Upper lobe of left lung (tissue), 4 donors: ENCODE results near the gene OR2W3.

Experiments used
- EP300 ChIP-seq, 4 donors: sonication (generic); formaldehyde crosslinking; IDR thresholded peaks; one replicate each; pipeline ENCODE4 v1.5.1; 2017; ENCODE audit warnings: antibody characterized with exemption in 4 of 4, control low read depth in 2 of 4
- POLR2A ChIP-seq, 4 donors: fragments of 450-650 bp; IDR thresholded peaks; one replicate each; pipeline ENCODE4 v1.5.1; 2016 to 2017; ENCODE audit warnings: antibody characterized with exemption in 4 of 4, mild to moderate bottlenecking in 2 of 4
- TF ChIP-seq, protein P1 (sequence below), 6 experiments: fragments of 450-650 bp in 4 of 6; fragments of 200-600 bp in 2 of 6; sonication (generic) in 2 of 6; IDR thresholded peaks; one replicate each; pipeline ENCODE4 v1.5.1; 2016 to 2019; ENCODE audit warnings: antibody characterized with exemption in 6 of 6

DNA sequence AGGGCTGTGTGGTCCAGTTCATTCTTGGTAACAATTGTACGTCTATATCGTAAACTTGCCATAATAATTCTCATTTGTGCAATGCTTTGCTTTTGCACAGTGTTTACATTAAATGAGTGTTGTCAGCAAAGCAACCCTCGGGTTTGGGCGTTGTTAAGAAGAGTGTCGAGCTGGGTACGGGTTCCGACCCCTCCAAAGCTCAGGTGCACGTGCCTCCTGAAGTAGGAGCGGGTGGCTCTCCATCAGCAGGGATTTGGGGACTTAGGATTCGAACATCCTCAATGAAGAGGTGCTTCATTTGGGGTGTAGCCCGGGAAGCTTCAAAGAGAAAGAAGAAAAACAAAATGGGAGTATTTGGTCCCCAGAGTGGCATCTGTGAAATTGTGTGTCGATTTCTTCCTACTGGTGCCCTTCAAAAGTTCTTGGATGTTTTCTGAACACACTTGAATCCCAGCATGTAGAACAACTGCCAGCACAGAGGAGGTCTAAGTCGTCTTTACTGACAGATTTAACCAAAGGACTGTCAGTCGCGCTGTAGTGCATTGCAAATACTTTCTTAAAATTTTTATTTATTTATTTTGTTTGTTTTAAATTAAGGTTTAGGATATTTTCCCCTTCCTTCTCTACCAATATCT is 37.3 kb upstream of the OR2W3 start:
- TF ChIP-seq, protein P1, sequence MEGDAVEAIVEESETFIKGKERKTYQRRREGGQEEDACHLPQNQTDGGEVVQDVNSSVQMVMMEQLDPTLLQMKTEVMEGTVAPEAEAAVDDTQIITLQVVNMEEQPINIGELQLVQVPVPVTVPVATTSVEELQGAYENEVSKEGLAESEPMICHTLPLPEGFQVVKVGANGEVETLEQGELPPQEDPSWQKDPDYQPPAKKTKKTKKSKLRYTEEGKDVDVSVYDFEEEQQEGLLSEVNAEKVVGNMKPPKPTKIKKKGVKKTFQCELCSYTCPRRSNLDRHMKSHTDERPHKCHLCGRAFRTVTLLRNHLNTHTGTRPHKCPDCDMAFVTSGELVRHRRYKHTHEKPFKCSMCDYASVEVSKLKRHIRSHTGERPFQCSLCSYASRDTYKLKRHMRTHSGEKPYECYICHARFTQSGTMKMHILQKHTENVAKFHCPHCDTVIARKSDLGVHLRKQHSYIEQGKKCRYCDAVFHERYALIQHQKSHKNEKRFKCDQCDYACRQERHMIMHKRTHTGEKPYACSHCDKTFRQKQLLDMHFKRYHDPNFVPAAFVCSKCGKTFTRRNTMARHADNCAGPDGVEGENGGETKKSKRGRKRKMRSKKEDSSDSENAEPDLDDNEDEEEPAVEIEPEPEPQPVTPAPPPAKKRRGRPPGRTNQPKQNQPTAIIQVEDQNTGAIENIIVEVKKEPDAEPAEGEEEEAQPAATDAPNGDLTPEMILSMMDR (IDR thresholded peaks at IDR 0.05): no peak
- TF ChIP-seq EP300 (IDR thresholded peaks at IDR 0.05) (no peak), POLR2A (IDR thresholded peaks at IDR 0.05) (no peak)
